HG03060 (cell line): ENCODE results near the gene NOPCHAP1.

ENCODE experiments used
- ATAC-seq: cut with Tn5 transposase; IDR thresholded peaks from one replicate; pipeline ENCODE4 v1.9.1; 2021; ENCODE audit warnings: low read depth, moderate number of reproducible peaks; ENCODE audit not compliant: unreplicated experiment

The NOPCHAP1 gene

DNA sequence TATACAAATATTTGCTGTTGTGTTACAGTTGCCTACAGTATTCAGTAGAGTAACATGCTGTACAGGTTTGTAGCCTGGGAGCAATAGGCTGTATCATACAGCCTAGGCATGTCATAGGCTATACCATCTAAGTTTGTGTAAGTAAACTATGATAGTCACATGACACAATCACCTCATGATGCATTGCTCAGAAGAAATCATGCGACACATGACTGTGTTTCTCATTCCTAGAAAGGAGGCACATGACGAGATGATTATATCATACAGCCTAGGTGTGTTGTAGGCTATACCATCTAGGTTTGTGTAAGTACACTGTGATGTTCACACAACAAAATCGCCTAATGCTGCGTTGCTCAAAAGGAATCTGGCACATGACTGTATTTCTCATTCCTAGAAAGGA, 31.9 kb downstream of the NOPCHAP1 start:
- ATAC-seq, result no peak

DNA sequence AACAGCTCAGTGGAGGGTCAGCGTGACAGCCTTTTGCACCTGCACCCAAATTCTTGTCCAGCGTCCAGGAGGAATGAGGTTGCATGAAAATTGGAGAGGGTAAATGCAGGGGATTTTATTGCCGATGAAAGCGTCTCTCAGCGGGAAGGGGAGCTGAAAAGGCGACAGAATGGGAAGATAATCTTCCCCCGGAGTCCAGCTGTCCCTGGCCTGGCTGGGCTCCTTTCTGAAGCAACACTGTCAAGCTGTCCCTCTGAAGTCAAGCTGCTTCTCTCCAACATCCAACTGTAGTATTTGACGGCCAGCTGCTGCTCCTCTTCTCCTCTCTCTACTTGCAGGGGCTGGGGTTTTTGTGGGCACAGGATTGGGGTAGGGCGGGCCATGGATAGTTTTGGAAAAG, 32.7 kb downstream of the NOPCHAP1 start:
- ATAC-seq, result no peak

DNA sequence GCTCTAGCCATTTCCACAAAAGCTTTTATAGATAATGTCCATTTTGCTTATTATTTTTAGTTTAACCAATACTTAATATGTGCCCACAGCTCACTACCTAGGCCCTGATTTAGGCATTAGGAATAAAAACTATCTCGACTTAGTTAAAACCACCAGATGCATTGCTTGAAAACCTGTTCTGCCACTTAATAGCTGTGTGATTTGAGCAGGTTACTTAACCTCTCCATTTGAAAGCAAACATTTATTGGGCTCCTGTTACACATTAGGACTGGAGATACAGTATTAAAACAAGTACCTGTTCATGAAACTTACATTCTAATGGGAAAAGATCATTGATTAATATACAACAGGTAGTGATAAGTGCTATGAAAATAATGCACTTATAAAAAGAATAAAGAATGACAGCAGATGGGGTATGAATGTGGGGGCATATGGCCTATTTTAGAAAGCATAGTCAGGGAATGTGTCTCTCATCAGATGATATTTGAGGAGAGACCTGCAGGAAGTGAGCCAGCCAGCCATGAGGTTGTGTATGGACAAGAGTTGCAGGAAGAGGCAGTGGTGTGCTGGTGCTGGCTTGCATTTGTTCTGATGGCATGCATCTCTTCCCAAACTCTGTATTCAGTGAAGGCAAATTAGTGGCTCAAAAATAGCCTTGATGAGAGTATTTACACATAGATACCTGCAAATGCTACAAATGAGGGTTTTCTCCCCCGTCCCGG, 34.3 kb downstream of the NOPCHAP1 start:
- ATAC-seq, result no peak

DNA sequence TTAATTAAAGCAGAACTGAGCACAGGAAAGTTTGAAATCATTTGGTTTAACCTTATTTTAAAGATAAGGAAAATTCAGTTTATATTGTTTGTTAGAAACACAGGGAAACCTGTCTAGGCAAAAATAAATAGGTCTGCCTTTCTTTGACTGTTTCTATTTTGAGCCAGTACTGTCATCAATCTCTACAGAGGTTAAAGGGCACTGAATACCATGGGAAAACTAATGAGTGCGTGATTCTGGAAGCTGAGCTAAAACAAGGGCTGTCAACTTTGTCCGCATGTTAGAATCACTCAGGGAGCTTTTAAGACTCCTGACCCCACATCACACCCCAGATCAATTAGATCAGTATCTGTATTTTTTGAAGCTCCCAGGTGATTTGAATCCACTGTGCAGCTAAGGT, 38.8 kb downstream of the NOPCHAP1 start:
- no peak for ATAC-seq

DNA sequence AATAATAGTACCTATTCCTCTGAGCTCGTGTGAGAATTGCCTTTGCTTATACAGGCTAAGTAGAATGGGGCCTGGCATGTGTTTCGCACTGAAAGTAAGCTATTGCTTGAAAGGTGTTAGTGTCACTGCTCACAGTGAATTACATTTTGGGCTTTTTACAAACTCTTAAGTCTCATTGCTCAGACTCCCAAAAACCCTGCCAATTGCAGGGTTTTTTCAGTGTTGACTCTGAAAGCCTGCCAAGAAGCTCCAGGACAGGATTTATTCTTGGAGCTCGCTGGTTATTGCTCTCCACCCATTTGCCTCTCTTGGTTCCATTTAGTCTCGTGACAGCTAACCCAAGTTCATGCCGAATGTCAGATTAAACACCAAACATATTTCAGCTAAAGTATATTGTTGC, 39.8 kb downstream of the NOPCHAP1 start:
- no peak for ATAC-seq

DNA sequence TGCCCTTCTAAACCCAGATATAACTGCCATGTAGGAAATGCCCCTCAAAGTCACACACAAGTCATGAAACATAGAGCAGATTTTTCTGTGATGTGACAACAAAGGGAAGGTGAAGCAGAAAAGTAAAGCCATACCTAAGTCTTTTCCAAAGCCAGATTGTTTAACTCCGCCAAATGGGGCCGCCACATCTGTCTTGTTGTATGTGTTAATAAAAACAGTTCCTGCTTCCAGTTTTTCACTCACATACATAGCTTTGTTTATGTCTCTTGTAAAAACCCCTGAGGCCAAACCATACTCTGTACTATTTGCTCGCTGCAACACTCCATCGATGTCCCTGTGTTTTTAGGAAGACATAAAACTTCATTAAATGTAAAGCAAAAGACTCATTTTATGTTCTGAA, 40.3 kb downstream of the NOPCHAP1 start:
- ATAC-seq, result no peak

DNA sequence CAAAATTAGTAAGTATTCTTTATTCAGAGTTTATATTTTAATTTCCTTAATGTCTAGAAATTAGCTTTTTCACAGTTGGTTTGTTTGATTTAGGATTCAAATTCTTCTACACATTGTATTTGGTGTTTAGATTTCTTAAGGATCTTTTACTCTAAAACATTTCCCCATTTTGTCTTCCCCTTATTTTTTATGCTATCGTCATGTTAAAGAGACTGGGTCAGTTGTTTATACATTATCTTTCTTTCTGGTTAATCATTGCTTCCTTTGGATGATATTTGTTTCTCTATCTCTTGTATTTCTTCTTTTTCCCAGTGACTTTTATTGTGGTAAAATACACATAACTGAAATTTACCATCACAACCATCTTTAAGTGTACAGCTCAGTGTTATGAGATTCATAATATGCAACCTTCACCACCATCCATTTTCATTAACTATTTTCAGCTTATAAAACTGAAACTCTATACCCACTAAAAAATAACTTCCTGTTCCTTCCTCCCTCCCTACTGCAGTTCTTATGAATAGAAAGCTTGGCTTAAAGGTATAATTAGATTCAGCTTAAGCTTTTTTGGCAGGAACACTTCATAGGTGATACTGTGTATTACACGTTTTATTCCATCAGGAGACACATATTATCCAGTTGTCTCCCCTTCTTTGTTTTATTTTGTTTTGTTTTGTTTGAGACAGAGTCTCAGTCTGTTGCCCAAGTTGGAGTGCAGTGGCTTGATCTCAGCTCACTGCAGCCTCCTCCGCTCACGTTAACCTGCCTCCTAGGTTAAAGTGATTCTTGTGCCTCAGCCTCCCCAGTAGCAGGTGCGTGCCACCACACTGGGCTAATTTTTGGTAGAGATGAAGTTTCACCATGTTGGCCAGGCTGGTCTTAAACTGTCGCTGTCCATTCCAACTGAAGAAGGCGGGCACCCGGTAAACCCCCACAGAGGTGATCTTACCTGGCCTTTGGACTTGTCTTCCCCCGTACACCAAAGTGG, 45.0 kb downstream of the NOPCHAP1 start:
- peak; percentile 70 for ATAC-seq

DNA sequence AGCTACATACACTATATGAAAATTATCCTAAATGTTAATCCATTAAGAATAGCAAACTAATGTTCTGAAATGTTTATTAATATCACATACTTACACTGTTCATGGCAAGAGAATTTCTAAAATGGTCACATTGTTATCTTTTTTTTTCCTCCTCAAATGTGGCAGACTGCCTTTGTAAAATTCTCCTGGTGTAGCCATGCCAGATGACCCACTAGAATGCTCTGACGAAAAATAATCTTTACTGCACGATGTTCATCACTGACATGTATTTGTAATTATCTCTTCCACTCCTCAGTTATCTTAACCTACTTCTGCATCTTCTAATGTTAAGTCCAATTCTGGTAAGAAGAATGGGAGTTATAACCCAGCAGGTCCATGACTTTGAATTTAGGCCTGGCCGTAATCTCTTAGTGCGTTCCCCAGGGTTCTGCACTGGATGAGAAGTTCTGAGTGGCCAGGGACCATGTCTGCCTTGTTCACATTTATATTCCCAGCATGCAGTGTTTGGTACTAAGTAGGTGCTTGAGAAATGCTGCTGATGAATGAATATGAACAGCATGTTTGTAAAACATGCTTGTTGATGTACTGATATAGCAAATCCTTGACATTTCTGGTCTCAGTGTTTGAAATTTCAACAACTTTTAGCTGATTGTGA, 46.7 kb downstream of the NOPCHAP1 start:
- no peak for ATAC-seq

DNA sequence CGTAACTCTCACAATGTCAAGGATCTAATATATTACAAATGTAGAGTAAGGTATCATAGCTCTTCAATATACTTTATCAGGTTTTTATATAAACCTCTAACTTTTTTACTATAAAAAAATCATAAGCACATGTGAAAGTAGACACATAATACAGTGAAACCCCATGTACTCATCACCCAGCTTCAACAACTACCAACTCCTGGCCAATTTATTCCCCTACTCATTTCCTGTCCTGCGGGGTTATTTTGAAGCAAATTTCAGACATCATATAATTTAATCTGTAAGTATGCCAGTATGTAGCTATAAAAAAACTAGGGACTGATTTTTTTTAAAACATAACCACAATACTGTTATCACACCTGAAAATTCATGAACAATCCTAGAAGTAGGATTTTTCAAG, 47.7 kb downstream of the NOPCHAP1 start:
- ATAC-seq, result no peak
